ENCODE measurements around the gene CDC73. TPM values are rescaled to one million over a fixed set of nuclear protein-coding genes. Genes with fewer than 3 reads are reported as not detected.

CDC73 gene
- total RNA-seq, 1 experiment from 2014 or later = 63.2 TPM

DNA sequence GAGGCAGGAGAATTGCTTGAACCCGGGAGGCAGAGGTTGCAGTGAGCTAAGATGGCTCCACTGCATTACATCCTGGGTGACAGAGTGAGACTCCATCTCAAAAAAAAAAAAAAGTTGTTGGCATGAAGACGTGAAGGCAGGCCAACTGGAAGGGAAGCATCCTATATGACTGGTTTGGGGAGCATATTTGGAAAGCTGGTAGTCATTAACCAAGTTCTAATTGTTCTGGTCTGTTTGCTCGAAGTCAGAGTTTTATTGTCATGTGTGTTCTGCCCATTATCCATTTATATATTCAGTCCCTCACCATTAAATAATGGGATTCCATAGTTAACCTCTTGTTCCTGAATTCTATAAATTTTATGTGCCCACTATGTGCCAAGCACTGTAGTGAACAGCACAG, 13.4 kb upstream of the CDC73 start:
- no peak for TF ChIP-seq ELF1 (IDR thresholded peaks at IDR 0.05; ENCODE audit: borderline replicate concordance, low read depth)
- TF ChIP-seq SIN3A (IDR thresholded peaks at IDR 0.05; ENCODE audit: low read depth) = no peak
- CTCF ChIA-PET = interaction anchor here (1.4 kb wide), 1 partner anchor 14 kb away, joined by 4 read pairs; no protein-coding TSS in a partner anchor
- intact Hi-C loops (cut with micrococcal nuclease) = no loop called here

DNA sequence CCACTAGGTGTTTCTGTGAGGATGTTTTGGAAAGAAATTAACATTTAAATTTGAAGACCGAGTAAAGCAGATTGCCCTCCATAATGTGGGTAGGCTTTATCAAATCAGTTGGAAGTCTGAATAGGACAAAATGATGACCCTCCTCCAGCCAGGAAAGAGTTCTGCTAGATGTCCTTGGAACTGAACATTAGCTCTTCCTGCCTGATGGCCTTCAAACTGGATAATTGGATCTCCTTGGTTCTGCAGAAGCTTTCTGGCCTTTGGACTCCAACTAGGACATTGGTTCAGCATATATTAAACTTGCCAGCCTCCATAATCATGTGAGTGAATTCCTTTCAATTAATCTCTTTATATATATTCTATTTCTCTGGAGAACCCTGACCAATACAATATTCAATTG, 12.2 kb upstream of the CDC73 start:
- Histone ChIP-seq H3K4me1 (ENCODE audit: control insufficient read depth in 1 of 2, insufficient read depth in 2 of 2, low read length in 2 of 2) (peaks cover 19 to 22% of the 10 kb centered on the region in 2 experiments), H3K27me3 (ENCODE audit: insufficient read depth, low read length) (no peaks in the 10 kb centered on the region), H3K79me2 (ENCODE audit: insufficient read depth, low read length) (peaks cover 1% of the 10 kb centered on the region; the same call in 1 of the 2 replicates), H3K9me3 (ENCODE audit: control insufficient read depth in 1 of 2, insufficient read depth in 1 of 2, low read depth in 1 of 2, low read length in 2 of 2) (no peaks in the 10 kb centered on the region), H3K36me3 (ENCODE audit: control insufficient read depth in 1 of 2, insufficient read depth in 2 of 2, low read length in 2 of 2) (no peaks in the 10 kb centered on the region), H3K9me2 (ENCODE audit: insufficient read depth) (no peaks in the 10 kb centered on the region), H3K27ac (ENCODE audit: low read depth, low read length) (no peak overlapping the region), H3K9ac (ENCODE audit: low read length) (no peak overlapping the region), H4K20me1 (ENCODE audit: insufficient read depth) (no peaks in the 10 kb centered on the region), H3K4me2 (ENCODE audit: low read length) (no peak overlapping the region), H3K4me3 (replicated peaks in 1 of 2; ENCODE audit: low read depth in 1 of 2, low read length in 2 of 2) (no peak overlapping the region), H2AFZ (ENCODE audit: low read depth, low read length, poor library complexity, severe bottlenecking) (peak overlapping the region; percentile 76)
- ATAC-seq (no peak), DNase-seq (ENCODE audit: low read depth, low spot score) (no peak)
- intact Hi-C loops (cut with micrococcal nuclease) = no loop called here
- TF ChIP-seq ZFX (IDR thresholded peaks at IDR 0.05) (no peak), CBX3 (IDR thresholded peaks at IDR 0.05; ENCODE audit: low read depth) (no peak)
- TF ChIP-seq, protein P1, sequence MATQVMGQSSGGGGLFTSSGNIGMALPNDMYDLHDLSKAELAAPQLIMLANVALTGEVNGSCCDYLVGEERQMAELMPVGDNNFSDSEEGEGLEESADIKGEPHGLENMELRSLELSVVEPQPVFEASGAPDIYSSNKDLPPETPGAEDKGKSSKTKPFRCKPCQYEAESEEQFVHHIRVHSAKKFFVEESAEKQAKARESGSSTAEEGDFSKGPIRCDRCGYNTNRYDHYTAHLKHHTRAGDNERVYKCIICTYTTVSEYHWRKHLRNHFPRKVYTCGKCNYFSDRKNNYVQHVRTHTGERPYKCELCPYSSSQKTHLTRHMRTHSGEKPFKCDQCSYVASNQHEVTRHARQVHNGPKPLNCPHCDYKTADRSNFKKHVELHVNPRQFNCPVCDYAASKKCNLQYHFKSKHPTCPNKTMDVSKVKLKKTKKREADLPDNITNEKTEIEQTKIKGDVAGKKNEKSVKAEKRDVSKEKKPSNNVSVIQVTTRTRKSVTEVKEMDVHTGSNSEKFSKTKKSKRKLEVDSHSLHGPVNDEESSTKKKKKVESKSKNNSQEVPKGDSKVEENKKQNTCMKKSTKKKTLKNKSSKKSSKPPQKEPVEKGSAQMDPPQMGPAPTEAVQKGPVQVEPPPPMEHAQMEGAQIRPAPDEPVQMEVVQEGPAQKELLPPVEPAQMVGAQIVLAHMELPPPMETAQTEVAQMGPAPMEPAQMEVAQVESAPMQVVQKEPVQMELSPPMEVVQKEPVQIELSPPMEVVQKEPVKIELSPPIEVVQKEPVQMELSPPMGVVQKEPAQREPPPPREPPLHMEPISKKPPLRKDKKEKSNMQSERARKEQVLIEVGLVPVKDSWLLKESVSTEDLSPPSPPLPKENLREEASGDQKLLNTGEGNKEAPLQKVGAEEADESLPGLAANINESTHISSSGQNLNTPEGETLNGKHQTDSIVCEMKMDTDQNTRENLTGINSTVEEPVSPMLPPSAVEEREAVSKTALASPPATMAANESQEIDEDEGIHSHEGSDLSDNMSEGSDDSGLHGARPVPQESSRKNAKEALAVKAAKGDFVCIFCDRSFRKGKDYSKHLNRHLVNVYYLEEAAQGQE (IDR thresholded peaks at IDR 0.05; ENCODE audit: low read depth) = no peak
- ChIA-PET RAD21 (ENCODE audit: low non-redundant PET in 1 of 2, low total read pairs in 2 of 2, uncharacterized antibody in 2 of 2, unreplicated experiment in 2 of 2) (interaction anchor here in 1 of 2 experiments (0.8 kb wide), 1 partner anchor 12 kb away, joined by 3 read pairs; the partner anchor contains the start of gene CDC73), CTCF (interaction anchor here (1.4 kb wide), 1 partner anchor 13 kb away, joined by 4 read pairs; no protein-coding TSS in a partner anchor), POLR2A (no interaction called here)
- BruUV-seq (replicated peaks) = no TSS peak

More for the DNA sequence above, 13.4 kb upstream of the CDC73 start:
- BruUV-seq (replicated peaks) = no TSS peak
- POLR2A ChIA-PET = no interaction called here
- Histone ChIP-seq H2AFZ (ENCODE audit: low read depth, low read length, poor library complexity, severe bottlenecking) (no peak overlapping the region), H3K9ac (ENCODE audit: low read length) (no peak overlapping the region), H3K27me3 (ENCODE audit: insufficient read depth, low read length) (no peaks in the 10 kb centered on the region), H3K9me3 (ENCODE audit: control insufficient read depth in 1 of 2, insufficient read depth in 1 of 2, low read depth in 1 of 2, low read length in 2 of 2) (no peaks in the 10 kb centered on the region), H3K4me2 (ENCODE audit: low read length) (no peak overlapping the region), H3K9me2 (ENCODE audit: insufficient read depth) (no peaks in the 10 kb centered on the region), H3K4me3 (replicated peaks in 1 of 2; ENCODE audit: low read depth in 1 of 2, low read length in 2 of 2) (no peak overlapping the region), H3K27ac (ENCODE audit: low read depth, low read length) (no peak overlapping the region), H3K4me1 (ENCODE audit: control insufficient read depth in 1 of 2, insufficient read depth in 2 of 2, low read length in 2 of 2) (peaks cover 25 to 31% of the 10 kb centered on the region in 2 experiments), H4K20me1 (ENCODE audit: insufficient read depth) (no peaks in the 10 kb centered on the region), H3K36me3 (ENCODE audit: control insufficient read depth in 1 of 2, insufficient read depth in 2 of 2, low read length in 2 of 2) (no peaks in the 10 kb centered on the region), H3K79me2 (ENCODE audit: insufficient read depth, low read length) (peaks cover 13% of the 10 kb centered on the region)
- RAD21 ChIA-PET (ENCODE audit: low non-redundant PET in 1 of 2, low total read pairs in 2 of 2, uncharacterized antibody in 2 of 2, unreplicated experiment in 2 of 2) = no interaction called here
- DNase-seq (ENCODE audit: low read depth, low spot score) (no peak), ATAC-seq (no peak)

All from HCT116 (cell line).